ENCODE results near the gene BRINP1. TPM values are rescaled to one million over a fixed set of nuclear protein-coding genes. Genes with fewer than 3 reads are reported as not detected.

The BRINP1 gene
- total RNA-seq, 2 experiments from 2014 or later: not detected

- H3K27ac ChIP-seq (ENCODE audit: low read depth in 1 of 2, low read length in 2 of 2): no peak overlapping the region
- no peaks in the 10 kb centered on the region for H3K4me1 ChIP-seq (ENCODE audit: insufficient read depth, low read length)
- intact Hi-C loops (cut with DNase I, micrococcal nuclease): no loop called here
- H3K4me1 Mint-ChIP-seq (ENCODE audit: low read depth): no peaks in the 10 kb centered on the region
- ChIA-PET CTCF (interaction anchor here (0.6 kb wide), 1 partner anchor 34 kb away, joined by 3 read pairs; no protein-coding TSS in a partner anchor), POLR2A (no interaction called here)
- no peak overlapping the region for H3K4me3 ChIP-seq (ENCODE audit: low read length)
- ATAC-seq (ENCODE audit: poor library complexity) (no peak), DNase-seq (no peak)
- no peak overlapping the region for H3K4me3 Mint-ChIP-seq
- peaks cover 4 to 17% of the 10 kb centered on the region in 2 experiments for H3K9me3 ChIP-seq (ENCODE audit: control insufficient read depth in 1 of 2, insufficient read depth in 1 of 2, low read length in 2 of 2)
- TF ChIP-seq, protein P1, sequence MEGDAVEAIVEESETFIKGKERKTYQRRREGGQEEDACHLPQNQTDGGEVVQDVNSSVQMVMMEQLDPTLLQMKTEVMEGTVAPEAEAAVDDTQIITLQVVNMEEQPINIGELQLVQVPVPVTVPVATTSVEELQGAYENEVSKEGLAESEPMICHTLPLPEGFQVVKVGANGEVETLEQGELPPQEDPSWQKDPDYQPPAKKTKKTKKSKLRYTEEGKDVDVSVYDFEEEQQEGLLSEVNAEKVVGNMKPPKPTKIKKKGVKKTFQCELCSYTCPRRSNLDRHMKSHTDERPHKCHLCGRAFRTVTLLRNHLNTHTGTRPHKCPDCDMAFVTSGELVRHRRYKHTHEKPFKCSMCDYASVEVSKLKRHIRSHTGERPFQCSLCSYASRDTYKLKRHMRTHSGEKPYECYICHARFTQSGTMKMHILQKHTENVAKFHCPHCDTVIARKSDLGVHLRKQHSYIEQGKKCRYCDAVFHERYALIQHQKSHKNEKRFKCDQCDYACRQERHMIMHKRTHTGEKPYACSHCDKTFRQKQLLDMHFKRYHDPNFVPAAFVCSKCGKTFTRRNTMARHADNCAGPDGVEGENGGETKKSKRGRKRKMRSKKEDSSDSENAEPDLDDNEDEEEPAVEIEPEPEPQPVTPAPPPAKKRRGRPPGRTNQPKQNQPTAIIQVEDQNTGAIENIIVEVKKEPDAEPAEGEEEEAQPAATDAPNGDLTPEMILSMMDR (IDR thresholded peaks at IDR 0.05): no peak
- no peak overlapping the region for H3K27ac Mint-ChIP-seq
- peaks cover 5% of the 10 kb centered on the region for H3K9me3 Mint-ChIP-seq
- H3K27me3 ChIP-seq (ENCODE audit: control insufficient read depth in 1 of 2, insufficient read depth in 2 of 2, low read length in 2 of 2): no peaks in the 10 kb centered on the region
- H3K27me3 Mint-ChIP-seq: no peaks in the 10 kb centered on the region
- H3K36me3 Mint-ChIP-seq (ENCODE audit: low read depth): no peaks in the 10 kb centered on the region
- H3K36me3 ChIP-seq (ENCODE audit: insufficient read depth, low read length): no peaks in the 10 kb centered on the region
These were observed 204.1 kb downstream of the BRINP1 start for GRCh38 chr9:119165131-119165530.

- ChIA-PET CTCF (interaction anchor here (0.6 kb wide), 1 partner anchor 34 kb away, joined by 3 read pairs; no protein-coding TSS in a partner anchor), POLR2A (no interaction called here)
- H3K4me1 ChIP-seq (ENCODE audit: insufficient read depth, low read length): no peaks in the 10 kb centered on the region
- TF ChIP-seq, protein P1 (IDR thresholded peaks at IDR 0.05): no peak
- H3K36me3 Mint-ChIP-seq (ENCODE audit: low read depth): no peaks in the 10 kb centered on the region
- H3K27ac ChIP-seq (ENCODE audit: low read depth in 1 of 2, low read length in 2 of 2): no peak overlapping the region
- intact Hi-C loops (cut with DNase I, micrococcal nuclease): no loop called here
- H3K4me1 Mint-ChIP-seq (ENCODE audit: low read depth): no peaks in the 10 kb centered on the region
- H3K27me3 Mint-ChIP-seq: no peaks in the 10 kb centered on the region
- H3K4me3 ChIP-seq (ENCODE audit: low read length): no peak overlapping the region
- peaks cover 4 to 17% of the 10 kb centered on the region in 2 experiments for H3K9me3 ChIP-seq (ENCODE audit: control insufficient read depth in 1 of 2, insufficient read depth in 1 of 2, low read length in 2 of 2)
- no peak overlapping the region for H3K4me3 Mint-ChIP-seq
- peaks cover 5% of the 10 kb centered on the region for H3K9me3 Mint-ChIP-seq
- no peak for ATAC-seq (ENCODE audit: poor library complexity)
- H3K27ac Mint-ChIP-seq: no peak overlapping the region
- no peak for DNase-seq
- no peaks in the 10 kb centered on the region for H3K36me3 ChIP-seq (ENCODE audit: insufficient read depth, low read length)
- no peaks in the 10 kb centered on the region for H3K27me3 ChIP-seq (ENCODE audit: control insufficient read depth in 1 of 2, insufficient read depth in 2 of 2, low read length in 2 of 2)
These were observed 204.5 kb downstream of the BRINP1 start for GRCh38 chr9:119164716-119165115.

DNA sequence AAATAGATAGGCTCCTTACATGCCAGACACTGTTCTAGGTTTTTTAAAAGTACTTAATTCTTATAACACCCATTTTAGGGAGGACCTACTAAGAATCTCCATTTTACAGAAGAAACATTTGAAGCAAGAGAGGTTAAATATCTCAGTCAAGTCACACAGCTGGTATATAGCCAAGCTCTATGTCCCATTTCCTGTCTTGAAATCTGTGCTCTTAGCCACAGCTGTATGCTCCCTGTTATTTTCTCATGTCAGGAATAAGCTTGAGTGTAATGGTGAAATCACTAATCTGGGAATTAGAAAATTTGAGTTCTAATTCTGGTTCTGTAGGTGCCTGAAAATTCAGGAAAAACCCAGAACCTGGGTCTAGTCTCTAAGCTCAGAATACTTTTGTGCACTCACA lies 208.7 kb downstream of the BRINP1 start:
- DNase-seq: no peak
- ATAC-seq (ENCODE audit: poor library complexity): no peak
- Histone ChIP-seq H3K4me3 (ENCODE audit: low read length) (no peak overlapping the region), H3K27ac (ENCODE audit: low read depth in 1 of 2, low read length in 2 of 2) (no peak overlapping the region), H3K36me3 (ENCODE audit: insufficient read depth, low read length) (no peaks in the 10 kb centered on the region), H3K27me3 (ENCODE audit: control insufficient read depth in 1 of 2, insufficient read depth in 2 of 2, low read length in 2 of 2) (no peaks in the 10 kb centered on the region), H3K9me3 (ENCODE audit: control insufficient read depth in 1 of 2, insufficient read depth in 1 of 2, low read length in 2 of 2) (peaks cover 0 to 3% of the 10 kb centered on the region in 2 experiments), H3K4me1 (ENCODE audit: insufficient read depth, low read length) (no peaks in the 10 kb centered on the region)
- Mint-ChIP-seq H3K27ac (no peak overlapping the region), H3K9me3 (peaks cover 8% of the 10 kb centered on the region), H3K4me1 (ENCODE audit: low read depth) (no peaks in the 10 kb centered on the region), H3K4me3 (no peak overlapping the region), H3K27me3 (no peaks in the 10 kb centered on the region), H3K36me3 (ENCODE audit: low read depth) (no peaks in the 10 kb centered on the region)
- ChIA-PET POLR2A (no interaction called here), CTCF (no interaction called here)
- TF ChIP-seq, protein P1 (IDR thresholded peaks at IDR 0.05): no peak
- intact Hi-C loops (cut with DNase I, micrococcal nuclease): no loop called here

Data from CD4-positive, alpha-beta T cell (primary cell).